ENCODE results near the gene VCAN. TPM values are rescaled to one million over a fixed set of nuclear protein-coding genes. Genes with fewer than 3 reads are reported as not detected.

VCAN gene
- total RNA-seq, 1 donor from 2014 or later = 67.5 TPM

- no peak for DNase-seq (ENCODE audit: extremely low spot score, unreplicated experiment)
- H3K36me3 Mint-ChIP-seq (ENCODE audit: unreplicated experiment) = no peaks in the 10 kb centered on the region
- no peak overlapping the region for H3K4me3 Mint-ChIP-seq (ENCODE audit: unreplicated experiment)
- peaks cover 32% of the 10 kb centered on the region for H3K27me3 Mint-ChIP-seq (ENCODE audit: unreplicated experiment)
- TF ChIP-seq, protein P1, sequence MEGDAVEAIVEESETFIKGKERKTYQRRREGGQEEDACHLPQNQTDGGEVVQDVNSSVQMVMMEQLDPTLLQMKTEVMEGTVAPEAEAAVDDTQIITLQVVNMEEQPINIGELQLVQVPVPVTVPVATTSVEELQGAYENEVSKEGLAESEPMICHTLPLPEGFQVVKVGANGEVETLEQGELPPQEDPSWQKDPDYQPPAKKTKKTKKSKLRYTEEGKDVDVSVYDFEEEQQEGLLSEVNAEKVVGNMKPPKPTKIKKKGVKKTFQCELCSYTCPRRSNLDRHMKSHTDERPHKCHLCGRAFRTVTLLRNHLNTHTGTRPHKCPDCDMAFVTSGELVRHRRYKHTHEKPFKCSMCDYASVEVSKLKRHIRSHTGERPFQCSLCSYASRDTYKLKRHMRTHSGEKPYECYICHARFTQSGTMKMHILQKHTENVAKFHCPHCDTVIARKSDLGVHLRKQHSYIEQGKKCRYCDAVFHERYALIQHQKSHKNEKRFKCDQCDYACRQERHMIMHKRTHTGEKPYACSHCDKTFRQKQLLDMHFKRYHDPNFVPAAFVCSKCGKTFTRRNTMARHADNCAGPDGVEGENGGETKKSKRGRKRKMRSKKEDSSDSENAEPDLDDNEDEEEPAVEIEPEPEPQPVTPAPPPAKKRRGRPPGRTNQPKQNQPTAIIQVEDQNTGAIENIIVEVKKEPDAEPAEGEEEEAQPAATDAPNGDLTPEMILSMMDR (IDR thresholded peaks at IDR 0.05) = no peak
- H3K4me1 Mint-ChIP-seq (ENCODE audit: unreplicated experiment) = peaks cover 4% of the 10 kb centered on the region
- no peak overlapping the region for H3K27ac Mint-ChIP-seq (ENCODE audit: unreplicated experiment)
- peaks cover 4% of the 10 kb centered on the region for H3K9me3 Mint-ChIP-seq (ENCODE audit: unreplicated experiment)
These were observed 7.3 kb upstream of the VCAN start for GRCh38 chr5:83464261-83464660.

- Mint-ChIP-seq H3K27me3 (ENCODE audit: unreplicated experiment) (peaks cover 45% of the 10 kb centered on the region), H3K27ac (ENCODE audit: unreplicated experiment) (no peak overlapping the region), H3K9me3 (ENCODE audit: unreplicated experiment) (peaks cover 4% of the 10 kb centered on the region), H3K36me3 (ENCODE audit: unreplicated experiment) (no peaks in the 10 kb centered on the region), H3K4me3 (ENCODE audit: unreplicated experiment) (no peak overlapping the region), H3K4me1 (ENCODE audit: unreplicated experiment) (peaks cover 16% of the 10 kb centered on the region)
- DNase-seq (ENCODE audit: extremely low spot score, unreplicated experiment) = no peak
- TF ChIP-seq, protein P1 (IDR thresholded peaks at IDR 0.05) = no peak
These were observed 4.0 kb upstream of the VCAN start for GRCh38 chr5:83467371-83468035.

DNA sequence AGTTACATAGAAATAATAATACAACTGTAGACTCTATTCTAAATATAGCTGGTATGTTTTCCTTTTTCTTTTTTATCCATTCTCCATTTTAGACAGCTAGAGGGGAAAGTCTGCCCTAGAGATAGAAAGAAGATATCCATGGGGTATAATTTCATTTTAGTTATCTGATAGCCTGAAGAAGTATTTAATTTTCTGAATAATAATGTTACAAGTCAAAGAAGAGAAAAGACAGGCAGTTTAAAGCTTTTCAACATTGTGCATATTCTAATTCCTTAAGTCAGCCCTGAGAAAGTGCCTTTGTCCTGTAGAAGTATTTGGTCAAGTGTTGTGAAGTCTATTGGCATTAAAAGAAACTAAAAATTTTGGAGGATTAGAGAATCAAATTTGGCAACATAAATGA is 2.5 kb upstream of the VCAN start:
- H3K4me3 Mint-ChIP-seq (ENCODE audit: unreplicated experiment) = no peak overlapping the region
- H3K27me3 Mint-ChIP-seq (ENCODE audit: unreplicated experiment) = peaks cover 45% of the 10 kb centered on the region
- no peak overlapping the region for H3K27ac Mint-ChIP-seq (ENCODE audit: unreplicated experiment)
- peaks cover under 1% of the 10 kb centered on the region for H3K9me3 Mint-ChIP-seq (ENCODE audit: unreplicated experiment)
- no peaks in the 10 kb centered on the region for H3K36me3 Mint-ChIP-seq (ENCODE audit: unreplicated experiment)
- DNase-seq (ENCODE audit: extremely low spot score, unreplicated experiment) = no peak
- peaks cover 14% of the 10 kb centered on the region for H3K4me1 Mint-ChIP-seq (ENCODE audit: unreplicated experiment)
- TF ChIP-seq, protein P1 (IDR thresholded peaks at IDR 0.05) = no peak

- no peak for DNase-seq (ENCODE audit: extremely low spot score, unreplicated experiment)
- TF ChIP-seq, protein P1 (IDR thresholded peaks at IDR 0.05) = no peak
- Mint-ChIP-seq H3K4me1 (ENCODE audit: unreplicated experiment) (peaks cover 24% of the 10 kb centered on the region), H3K27ac (ENCODE audit: unreplicated experiment) (peak overlapping the region; percentile 67), H3K36me3 (ENCODE audit: unreplicated experiment) (no peaks in the 10 kb centered on the region), H3K27me3 (ENCODE audit: unreplicated experiment) (peaks cover 39% of the 10 kb centered on the region), H3K4me3 (ENCODE audit: unreplicated experiment) (peak overlapping the region; percentile 92), H3K9me3 (ENCODE audit: unreplicated experiment) (no peaks in the 10 kb centered on the region)
These were observed 779 bp upstream of the VCAN start for GRCh38 chr5:83470526-83471404.

GRCh38 chr5:83472213-83472507 is 616 bp downstream of the VCAN start:
- Mint-ChIP-seq H3K4me3 (ENCODE audit: unreplicated experiment) (peak overlapping the region; percentile 92), H3K27ac (ENCODE audit: unreplicated experiment) (peak overlapping the region; percentile 97), H3K9me3 (ENCODE audit: unreplicated experiment) (no peaks in the 10 kb centered on the region), H3K27me3 (ENCODE audit: unreplicated experiment) (peaks cover 30% of the 10 kb centered on the region), H3K36me3 (ENCODE audit: unreplicated experiment) (no peaks in the 10 kb centered on the region), H3K4me1 (ENCODE audit: unreplicated experiment) (peaks cover 33% of the 10 kb centered on the region)
- TF ChIP-seq, protein P1 (IDR thresholded peaks at IDR 0.05) = no peak
- DNase-seq (ENCODE audit: extremely low spot score, unreplicated experiment) = no peak

Measured in osteocyte (in vitro differentiated cells).